Heart left ventricle (tissue), 13 donors: ENCODE results near the gene DPP8.

ENCODE experiments used
- CTCF ChIP-seq, 12 donors: fragments of 200-600 bp; sonication (generic) in 4 of 12; IDR thresholded peaks; one replicate each; pipeline versions ENCODE4 v1.5.0 to v1.8.0; 2018 to 2022; ENCODE audit warnings: antibody characterized with exemption in 12 of 12, mild to moderate bottlenecking in 5 of 12
- POLR2A ChIP-seq, 2 donors: fragments of 450-650 bp; IDR thresholded peaks; one replicate each; pipeline ENCODE4 v1.6.1; 2017; ENCODE audit warnings: antibody characterized with exemption in 2 of 2, mild to moderate bottlenecking in 2 of 2, moderate library complexity in 2 of 2
- donor health status: ischemic (EF 13 %, LVEDD 7.1; RV severe dilation, severe dysfunction).
- donor health status: DM: no; HTN: yes; CAD: no.
- donor health status: DM: no; HTN: no; CAD: no.
- donor health status: ischemic (EF 25% LVEDD 6.9; RV normal size, moderate dysfunction).
- donor health status: ischemic (EF 25% LVEDD 5.7; RV mildly dilated, moderate dysfunction).
- donor health status: ischemic (EF 35%, LVEDD 5.7; RV mildly dilated, moderate dysfunction).
- donor health status: nonischemic (EF 11% LVEDD 7.7; RV severe dilation, severe dysfunction).
- donor health status: DM: yes; HTN: yes; CAD: no.
- donor health status: PGD.
- donor health status: ischemic (EF 29% LVEDD 5.4; RV normal size, mild dysfunction).
- donor health status: nonischemic (EF 23%, LVEDD 6.1; RV moderate dilation, normal function).

GRCh38 chr15:65418596-65418995 lies 98.9 kb downstream of the DPP8 start:
- TF ChIP-seq POLR2A (IDR thresholded peaks at IDR 0.05) (no peak), CTCF (IDR thresholded peaks at IDR 0.05) (no peak)
